ENCODE data around the gene KMT2A.

- TF ChIP-seq RAD21 (IDR thresholded peaks at IDR 0.05; ENCODE audit: low read depth) (no peak), CTCF (IDR thresholded peaks at IDR 0.05 in 2 of 3, conservative IDR thresholded peaks at IDR 0.05 in 1 of 3; ENCODE audit: borderline replicate concordance in 1 of 3, insufficient read depth in 1 of 3, low read depth in 2 of 3, low read length in 2 of 3) (no peak), POLR2A (IDR thresholded peaks at IDR 0.05; ENCODE audit: borderline replicate concordance, extremely low read depth, insufficient read depth, insufficient read length) (no peak), SIN3A (IDR thresholded peaks at IDR 0.05; ENCODE audit: low read depth) (no peak), REST (IDR thresholded peaks at IDR 0.05; ENCODE audit: low read depth) (no peak), EZH2 (IDR thresholded peaks at IDR 0.05) (no peak), ELF1 (IDR thresholded peaks at IDR 0.05; ENCODE audit: borderline replicate concordance, low read depth) (no peak), POLR2AphosphoS5 (IDR thresholded peaks at IDR 0.05; ENCODE audit: low read depth, low read length) (no peak), CEBPB (IDR thresholded peaks at IDR 0.05; ENCODE audit: low read depth) (no peak)
These were observed 6.8 kb downstream of the KMT2A start for GRCh38 chr11:118442908-118443589.
